AG04449 (cell line): ENCODE results near the gene NDUFAB1.
"Not testable (repeated sequence)": the region's sequence is repeated elsewhere in the genome, so short reads cannot be mapped to it uniquely, and the experiment has no call there.

Experiments
- CTCF ChIA-PET: fragments of 350-600 bp; formaldehyde crosslinking; extraction: SDS; loops from one replicate; lab custom pipeline; 2021; ENCODE audit warnings: antibody characterized with exemption; lab: Yijun Ruan, JAX
- POLR2A ChIA-PET: fragments of 400-600, 350-600 bp; formaldehyde crosslinking; extraction: SDS; loops from one replicate; lab custom pipeline; 2020; ENCODE audit warnings: antibody characterized with exemption, inconsistent platforms; lab: Yijun Ruan, JAX
- DNase-seq: peaks from one replicate; pipeline ENCODE4 v3.0.0-alpha.2; 2010; ENCODE audit warnings: low read depth, low spot score
- H3K4me3 ChIP-seq: 2 replicates; pipeline ENCODE4 v1.5.1; 2011; ENCODE audit warnings: low read depth, mild to moderate bottlenecking, control low read depth, low read length
- TF ChIP-seq, protein P1 (sequence below): IDR thresholded peaks from one replicate; pipeline ENCODE4 v1.5.1; 2011; ENCODE audit warnings: mild to moderate bottlenecking, moderate library complexity, low read length, control low read depth, inconsistent platforms; ENCODE audit not compliant: insufficient read depth; ENCODE audit errors: missing control alignments

Gene NDUFAB1

DNA sequence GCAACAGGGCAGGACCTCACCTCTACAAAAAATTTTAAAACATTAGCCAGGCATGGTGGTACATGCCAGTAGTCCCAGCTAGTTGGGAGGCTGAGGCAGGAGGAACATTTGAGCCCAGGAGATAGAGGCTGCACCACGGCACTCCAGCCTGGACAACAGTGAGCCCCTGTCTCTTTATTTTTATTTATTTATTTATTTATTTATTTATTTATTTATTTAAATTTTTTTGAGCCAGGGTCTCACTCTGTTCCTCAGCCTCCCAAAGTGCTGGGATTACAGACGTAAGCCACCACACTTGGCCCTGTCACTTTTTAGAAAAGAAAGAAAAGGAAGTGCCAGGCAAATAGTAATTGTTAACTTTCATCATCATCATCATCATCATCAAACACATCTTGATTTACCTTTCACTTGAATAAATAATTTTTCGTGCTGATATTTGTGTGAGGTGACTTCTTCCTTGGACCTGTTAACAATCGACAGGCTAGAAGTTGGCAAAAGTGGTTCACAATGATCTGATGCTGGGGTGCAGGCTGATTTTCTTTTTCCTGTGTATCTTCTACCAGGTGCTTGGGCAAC, 38.4 kb upstream of the NDUFAB1 start:
- DNase-seq: no peak
- POLR2A ChIA-PET: no interaction called here
- no peak overlapping the region for H3K4me3 ChIP-seq
- CTCF ChIA-PET: interaction anchor here (1.5 kb wide), 1 partner anchor 12 kb away, joined by 3 read pairs; no protein-coding TSS in a partner anchor
- TF ChIP-seq, protein P1, sequence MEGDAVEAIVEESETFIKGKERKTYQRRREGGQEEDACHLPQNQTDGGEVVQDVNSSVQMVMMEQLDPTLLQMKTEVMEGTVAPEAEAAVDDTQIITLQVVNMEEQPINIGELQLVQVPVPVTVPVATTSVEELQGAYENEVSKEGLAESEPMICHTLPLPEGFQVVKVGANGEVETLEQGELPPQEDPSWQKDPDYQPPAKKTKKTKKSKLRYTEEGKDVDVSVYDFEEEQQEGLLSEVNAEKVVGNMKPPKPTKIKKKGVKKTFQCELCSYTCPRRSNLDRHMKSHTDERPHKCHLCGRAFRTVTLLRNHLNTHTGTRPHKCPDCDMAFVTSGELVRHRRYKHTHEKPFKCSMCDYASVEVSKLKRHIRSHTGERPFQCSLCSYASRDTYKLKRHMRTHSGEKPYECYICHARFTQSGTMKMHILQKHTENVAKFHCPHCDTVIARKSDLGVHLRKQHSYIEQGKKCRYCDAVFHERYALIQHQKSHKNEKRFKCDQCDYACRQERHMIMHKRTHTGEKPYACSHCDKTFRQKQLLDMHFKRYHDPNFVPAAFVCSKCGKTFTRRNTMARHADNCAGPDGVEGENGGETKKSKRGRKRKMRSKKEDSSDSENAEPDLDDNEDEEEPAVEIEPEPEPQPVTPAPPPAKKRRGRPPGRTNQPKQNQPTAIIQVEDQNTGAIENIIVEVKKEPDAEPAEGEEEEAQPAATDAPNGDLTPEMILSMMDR: no peak

DNA sequence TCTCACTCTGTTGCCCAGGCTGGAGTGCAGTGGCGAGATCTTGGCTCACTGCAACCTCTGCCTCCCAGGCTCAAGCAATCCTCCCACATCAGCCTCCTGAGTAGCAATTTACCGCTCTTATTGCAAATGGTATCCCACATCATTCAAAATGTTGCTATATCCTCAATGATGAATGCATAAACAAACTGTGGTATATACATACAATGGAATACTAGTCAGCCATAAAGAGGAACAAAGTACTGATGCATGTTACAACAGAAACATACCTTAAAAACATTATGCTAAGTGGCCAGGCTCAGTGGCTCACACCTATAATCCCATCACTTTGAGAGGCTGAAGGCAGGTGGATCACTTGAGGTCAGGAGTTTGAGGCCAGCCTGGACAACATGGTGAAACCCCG, 35.8 kb upstream of the NDUFAB1 start:
- CTCF ChIA-PET: interaction anchor here (1.1 to 1.2 kb wide), 2 partner anchors 35 to 198 kb away, joined by 3 to 5 read pairs; no protein-coding TSS in a partner anchor
- H3K4me3 ChIP-seq, POLR2A ChIA-PET, DNase-seq: not testable (repeated sequence)

DNA sequence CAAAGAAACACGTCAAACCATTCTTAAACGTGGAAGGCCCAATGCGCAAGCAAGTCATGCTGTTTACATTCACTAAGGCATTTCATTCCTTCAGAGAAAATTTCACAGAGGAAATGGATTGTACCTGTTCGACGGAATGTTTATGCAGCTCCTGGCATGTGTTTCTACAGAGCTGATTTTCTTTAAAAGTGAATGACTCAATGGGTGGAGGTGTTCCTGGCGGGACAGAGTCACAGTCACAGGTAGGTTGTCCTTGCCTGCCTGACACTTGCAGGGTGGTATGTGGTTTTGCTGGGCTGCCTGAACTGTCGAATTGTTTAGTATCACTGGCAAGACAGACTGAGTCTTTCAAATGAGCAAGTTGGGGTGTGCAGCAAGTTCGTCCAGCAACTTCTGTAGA, 33.4 kb upstream of the NDUFAB1 start:
- CTCF ChIA-PET: interaction anchor here (0.7 to 1.2 kb wide), 2 partner anchors 11 to 33 kb away, joined by 3 to 4 read pairs; partner anchors contain the start of gene NDUFAB1
- TF ChIP-seq, protein P1: no peak
- POLR2A ChIA-PET: no interaction called here

DNA sequence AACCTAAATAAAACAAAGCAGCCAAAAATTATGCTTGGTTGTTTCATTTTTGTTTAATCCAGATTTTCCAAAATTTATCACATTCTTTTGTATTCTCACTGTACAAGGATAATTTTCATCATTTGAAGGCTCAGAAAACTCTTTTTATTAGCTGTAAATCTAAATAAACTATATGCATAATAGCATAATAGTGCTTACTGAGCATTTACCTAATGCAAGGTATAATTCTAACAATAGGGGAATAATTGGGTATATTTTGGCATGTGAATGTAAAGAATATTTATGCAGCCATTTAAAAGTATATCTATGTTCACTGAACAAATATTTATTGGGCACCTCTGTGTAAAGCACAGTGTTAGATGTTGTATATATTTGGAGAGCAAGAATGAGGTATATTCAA, 28.0 kb upstream of the NDUFAB1 start:
- no peak for DNase-seq
- TF ChIP-seq, protein P1: no peak
- ChIA-PET CTCF (no interaction called here), POLR2A (no interaction called here)
- H3K4me3 ChIP-seq: no peak overlapping the region

More for the DNA sequence above, 33.4 kb upstream of the NDUFAB1 start:
- no peak for DNase-seq
- H3K4me3 ChIP-seq: no peak overlapping the region

DNA sequence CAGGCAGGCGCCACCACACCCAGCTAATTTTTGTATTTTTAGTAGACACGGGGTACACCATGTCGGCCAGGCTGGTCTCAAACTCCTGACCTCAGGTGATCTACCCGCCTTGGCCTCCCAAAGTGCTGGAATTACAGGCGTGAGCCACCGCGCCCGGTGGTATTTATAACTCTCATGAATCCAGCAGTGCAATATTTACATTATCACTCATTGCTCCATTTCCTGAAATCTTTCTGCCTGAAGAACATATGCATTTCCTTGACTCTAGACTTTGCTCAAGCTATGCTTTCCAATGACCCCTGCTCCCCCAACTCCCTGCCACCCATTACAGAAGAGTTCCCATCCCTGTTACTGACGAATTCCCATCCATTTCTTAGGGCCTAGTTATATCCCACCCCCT, 19.7 kb upstream of the NDUFAB1 start:
- DNase-seq: no peak
- H3K4me3 ChIP-seq: no peak overlapping the region
- TF ChIP-seq, protein P1: no peak
- ChIA-PET POLR2A (no interaction called here), CTCF (interaction anchor here (5.4 kb wide), 1 partner anchor 18 kb away, joined by 25 read pairs; the partner anchor contains the start of gene NDUFAB1)

DNA sequence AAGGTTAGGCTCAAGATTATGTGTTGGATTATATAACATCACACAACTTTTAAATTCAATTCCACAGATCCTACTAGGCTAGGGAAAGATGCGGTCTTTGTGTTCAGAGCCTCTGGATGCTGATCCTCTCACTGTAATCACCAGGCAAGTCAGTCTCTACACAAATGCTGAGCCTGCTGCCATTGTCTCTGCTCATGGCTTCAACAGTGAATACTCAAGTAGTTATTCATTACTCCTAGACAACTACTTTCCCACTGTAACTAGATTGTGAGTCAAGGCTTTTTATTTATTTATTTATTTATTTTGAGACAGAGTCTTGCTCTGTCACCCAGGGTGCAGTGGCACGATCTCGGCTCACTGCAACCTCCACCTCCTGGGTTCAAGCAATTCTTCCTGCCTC, 15.8 kb upstream of the NDUFAB1 start:
- ChIA-PET POLR2A (no interaction called here), CTCF (interaction anchor here (5.4 kb wide), 1 partner anchor 14 kb away, joined by 25 read pairs; the partner anchor contains the start of gene NDUFAB1)
- TF ChIP-seq, protein P1: no peak
- DNase-seq: no peak
- no peak overlapping the region for H3K4me3 ChIP-seq

DNA sequence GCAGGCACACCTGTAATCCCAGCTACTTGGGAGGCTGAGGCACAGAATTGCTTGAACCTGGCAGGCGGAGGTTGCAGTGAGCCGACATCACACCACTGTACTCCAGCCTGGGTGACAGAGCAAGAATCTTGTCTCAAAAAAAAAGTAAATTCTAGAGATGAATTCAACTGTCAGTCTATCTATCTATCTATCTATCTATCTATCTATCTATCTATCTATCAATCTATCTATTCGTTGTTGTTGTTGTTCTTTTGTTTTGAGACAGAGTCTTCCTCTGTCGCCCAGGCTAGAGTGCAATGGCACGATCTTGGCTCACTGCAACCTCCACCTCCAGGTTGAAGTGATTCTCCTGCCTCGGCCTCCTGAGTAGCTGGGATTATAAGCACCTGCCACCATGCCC, 14.8 kb upstream of the NDUFAB1 start:
- POLR2A ChIA-PET: not testable (repeated sequence)
- CTCF ChIA-PET: interaction anchor here (5.4 kb wide), 1 partner anchor 13 kb away, joined by 25 read pairs; the partner anchor contains the start of gene NDUFAB1

More for the DNA sequence above, 14.8 kb upstream of the NDUFAB1 start:
- not testable (repeated sequence) for DNase-seq, H3K4me3 ChIP-seq
